ENCODE measurements around the gene OLA1.

OLA1 gene

DNA sequence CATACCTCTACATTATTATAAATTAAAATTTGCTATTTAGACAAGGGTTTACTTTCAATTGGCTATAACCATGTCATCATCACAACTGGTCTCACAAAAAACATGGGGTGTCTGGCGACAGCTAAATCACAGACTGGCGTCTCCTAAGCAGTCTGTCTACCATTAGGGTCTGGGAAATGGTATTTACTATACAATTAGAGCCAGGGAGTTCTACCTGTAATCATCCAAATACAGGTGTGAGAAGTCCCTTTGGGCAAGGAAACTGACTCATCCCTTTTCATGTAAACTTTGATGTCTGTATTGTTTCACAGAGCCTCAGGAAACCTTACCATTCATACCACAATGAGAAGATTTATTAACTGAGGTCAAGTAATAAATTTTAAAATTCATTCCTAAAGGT lies 126.7 kb downstream of the OLA1 start:
- no peak for TF ChIP-seq SIN3A (IDR thresholded peaks at IDR 0.05; ENCODE audit: borderline replicate concordance, insufficient read depth, low read length)
- TF ChIP-seq FOXP2 (optimal IDR thresholded peaks at IDR 0.05; ENCODE audit: borderline replicate concordance, extremely low read depth, extremely low read length, insufficient read depth): no peak
- no peak for TF ChIP-seq POLR2AphosphoS5 (IDR thresholded peaks at IDR 0.05; ENCODE audit: low read depth, low read length)
- TF ChIP-seq TAF1 (IDR thresholded peaks at IDR 0.05; ENCODE audit: borderline replicate concordance, insufficient read depth, low read length): no peak
- TF ChIP-seq, protein P1, sequence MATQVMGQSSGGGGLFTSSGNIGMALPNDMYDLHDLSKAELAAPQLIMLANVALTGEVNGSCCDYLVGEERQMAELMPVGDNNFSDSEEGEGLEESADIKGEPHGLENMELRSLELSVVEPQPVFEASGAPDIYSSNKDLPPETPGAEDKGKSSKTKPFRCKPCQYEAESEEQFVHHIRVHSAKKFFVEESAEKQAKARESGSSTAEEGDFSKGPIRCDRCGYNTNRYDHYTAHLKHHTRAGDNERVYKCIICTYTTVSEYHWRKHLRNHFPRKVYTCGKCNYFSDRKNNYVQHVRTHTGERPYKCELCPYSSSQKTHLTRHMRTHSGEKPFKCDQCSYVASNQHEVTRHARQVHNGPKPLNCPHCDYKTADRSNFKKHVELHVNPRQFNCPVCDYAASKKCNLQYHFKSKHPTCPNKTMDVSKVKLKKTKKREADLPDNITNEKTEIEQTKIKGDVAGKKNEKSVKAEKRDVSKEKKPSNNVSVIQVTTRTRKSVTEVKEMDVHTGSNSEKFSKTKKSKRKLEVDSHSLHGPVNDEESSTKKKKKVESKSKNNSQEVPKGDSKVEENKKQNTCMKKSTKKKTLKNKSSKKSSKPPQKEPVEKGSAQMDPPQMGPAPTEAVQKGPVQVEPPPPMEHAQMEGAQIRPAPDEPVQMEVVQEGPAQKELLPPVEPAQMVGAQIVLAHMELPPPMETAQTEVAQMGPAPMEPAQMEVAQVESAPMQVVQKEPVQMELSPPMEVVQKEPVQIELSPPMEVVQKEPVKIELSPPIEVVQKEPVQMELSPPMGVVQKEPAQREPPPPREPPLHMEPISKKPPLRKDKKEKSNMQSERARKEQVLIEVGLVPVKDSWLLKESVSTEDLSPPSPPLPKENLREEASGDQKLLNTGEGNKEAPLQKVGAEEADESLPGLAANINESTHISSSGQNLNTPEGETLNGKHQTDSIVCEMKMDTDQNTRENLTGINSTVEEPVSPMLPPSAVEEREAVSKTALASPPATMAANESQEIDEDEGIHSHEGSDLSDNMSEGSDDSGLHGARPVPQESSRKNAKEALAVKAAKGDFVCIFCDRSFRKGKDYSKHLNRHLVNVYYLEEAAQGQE (IDR thresholded peaks at IDR 0.05; ENCODE audit: insufficient read depth in 1 of 2, low read depth in 2 of 2, low read length in 2 of 2): no peak

DNA sequence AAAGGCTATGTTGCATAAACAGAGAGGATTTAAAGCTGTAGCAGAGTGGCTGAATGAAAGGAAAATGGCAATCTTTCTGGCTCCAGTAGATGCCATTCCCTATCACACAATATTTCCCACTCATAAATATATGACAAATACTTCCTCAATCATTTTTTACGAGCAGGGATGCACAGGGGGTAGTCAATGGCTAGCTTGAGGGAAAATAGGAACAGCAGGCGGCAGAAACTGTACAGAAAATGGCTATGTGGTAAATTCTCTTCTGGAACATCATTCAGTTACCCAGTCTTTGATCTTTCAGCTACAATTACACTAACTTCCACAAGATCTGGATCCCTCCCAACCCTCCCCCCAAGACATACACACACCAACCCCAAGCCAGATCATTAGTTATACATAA lies 127.2 kb downstream of the OLA1 start:
- TF ChIP-seq, protein P1 (IDR thresholded peaks at IDR 0.05; ENCODE audit: insufficient read depth in 1 of 2, low read depth in 2 of 2, low read length in 2 of 2): no peak
- no peak for TF ChIP-seq POLR2AphosphoS5 (IDR thresholded peaks at IDR 0.05; ENCODE audit: low read depth, low read length)
- TF ChIP-seq SIN3A (IDR thresholded peaks at IDR 0.05; ENCODE audit: borderline replicate concordance, insufficient read depth, low read length): no peak
- TF ChIP-seq TAF1 (IDR thresholded peaks at IDR 0.05; ENCODE audit: borderline replicate concordance, insufficient read depth, low read length): no peak
- TF ChIP-seq FOXP2 (optimal IDR thresholded peaks at IDR 0.05; ENCODE audit: borderline replicate concordance, extremely low read depth, extremely low read length, insufficient read depth): no peak

DNA sequence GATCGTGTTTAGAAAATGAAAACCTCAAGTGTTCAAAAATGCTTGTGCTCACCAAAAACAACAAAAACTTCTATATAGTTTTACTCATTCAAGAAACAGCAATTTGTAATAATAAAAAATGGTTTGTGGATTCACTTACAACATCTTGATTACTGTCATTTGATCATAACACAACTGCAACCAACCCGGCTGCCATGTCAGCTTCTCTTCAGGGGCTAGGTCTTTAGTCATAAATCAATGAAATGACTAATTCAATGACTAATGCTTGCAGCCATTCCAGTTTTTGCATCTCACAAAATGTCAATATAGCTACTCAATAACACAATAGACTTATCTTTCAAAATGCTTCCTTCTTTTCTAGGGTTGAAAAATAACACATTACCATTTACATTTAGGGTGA lies 128.0 kb downstream of the OLA1 start:
- TF ChIP-seq SIN3A (IDR thresholded peaks at IDR 0.05; ENCODE audit: borderline replicate concordance, insufficient read depth, low read length): no peak
- TF ChIP-seq POLR2AphosphoS5 (IDR thresholded peaks at IDR 0.05; ENCODE audit: low read depth, low read length): no peak
- no peak for TF ChIP-seq TAF1 (IDR thresholded peaks at IDR 0.05; ENCODE audit: borderline replicate concordance, insufficient read depth, low read length)
- TF ChIP-seq, protein P1 (IDR thresholded peaks at IDR 0.05; ENCODE audit: insufficient read depth in 1 of 2, low read depth in 2 of 2, low read length in 2 of 2): no peak
- no peak for TF ChIP-seq FOXP2 (optimal IDR thresholded peaks at IDR 0.05; ENCODE audit: borderline replicate concordance, extremely low read depth, extremely low read length, insufficient read depth)

DNA sequence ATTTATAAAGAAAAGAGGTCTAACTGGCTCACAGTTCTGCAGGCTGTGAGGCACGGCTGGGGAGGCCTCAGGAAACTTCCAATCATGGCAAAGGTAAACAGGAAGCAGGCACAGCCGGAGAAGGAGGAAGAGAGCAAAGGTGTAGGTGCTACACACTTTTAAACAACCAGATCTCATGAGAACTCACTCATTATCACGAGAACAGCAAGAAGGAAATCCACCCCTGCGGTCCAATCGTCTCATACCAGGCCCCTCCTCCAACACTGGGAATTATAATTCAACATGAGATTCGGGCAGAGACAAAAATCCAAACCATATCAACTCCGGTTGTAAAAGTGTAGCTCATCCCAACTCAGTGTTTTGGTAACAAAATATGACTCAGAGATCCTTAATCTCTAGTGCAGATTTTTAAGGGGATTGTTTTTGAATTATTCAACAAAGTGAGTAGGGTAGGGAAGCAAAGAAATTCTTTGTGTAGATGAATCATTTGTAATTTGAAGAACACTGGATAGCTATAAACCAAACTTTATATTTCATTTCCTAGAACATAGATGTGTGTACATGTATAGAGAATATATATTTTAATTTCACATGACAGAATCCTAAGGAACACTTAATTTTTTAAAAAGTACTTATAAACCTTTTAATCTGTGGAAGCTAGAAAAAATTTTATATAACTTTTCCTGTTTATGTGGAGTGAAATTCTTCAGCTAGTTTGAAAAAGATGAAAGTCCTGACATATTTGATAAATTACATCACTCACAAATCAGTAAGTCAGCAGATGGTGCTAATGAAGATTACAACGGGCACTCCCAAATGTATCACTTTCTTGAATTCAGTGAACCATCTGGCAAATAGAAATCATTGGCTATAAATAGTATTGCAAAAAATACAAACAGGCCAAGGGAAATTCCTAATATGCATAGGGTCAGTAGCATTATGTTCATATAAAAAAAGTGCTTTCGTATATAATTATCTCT lies 130.1 kb downstream of the OLA1 start:
- TF ChIP-seq, protein P1 (IDR thresholded peaks at IDR 0.05; ENCODE audit: insufficient read depth in 1 of 2, low read depth in 2 of 2, low read length in 2 of 2): no peak
- TF ChIP-seq TAF1 (IDR thresholded peaks at IDR 0.05; ENCODE audit: borderline replicate concordance, insufficient read depth, low read length) (no peak), FOXP2 (optimal IDR thresholded peaks at IDR 0.05; ENCODE audit: borderline replicate concordance, extremely low read depth, extremely low read length, insufficient read depth) (no peak), SIN3A (IDR thresholded peaks at IDR 0.05; ENCODE audit: borderline replicate concordance, insufficient read depth, low read length) (no peak), POLR2AphosphoS5 (IDR thresholded peaks at IDR 0.05; ENCODE audit: low read depth, low read length) (no peak)

Measured in PFSK-1 (cell line).